GM12873 (cell line): ENCODE data around the gene SDR42E2.

Experiments used
- TF ChIP-seq, protein P1 (sequence below): IDR thresholded peaks from 2 replicates; pipeline ENCODE4 v1.5.1; 2012; ENCODE audit warnings: low read depth, mild to moderate bottlenecking, moderate library complexity, low read length, control low read depth; ENCODE audit not compliant: insufficient read depth; ENCODE audit errors: missing control alignments

Gene SDR42E2

DNA sequence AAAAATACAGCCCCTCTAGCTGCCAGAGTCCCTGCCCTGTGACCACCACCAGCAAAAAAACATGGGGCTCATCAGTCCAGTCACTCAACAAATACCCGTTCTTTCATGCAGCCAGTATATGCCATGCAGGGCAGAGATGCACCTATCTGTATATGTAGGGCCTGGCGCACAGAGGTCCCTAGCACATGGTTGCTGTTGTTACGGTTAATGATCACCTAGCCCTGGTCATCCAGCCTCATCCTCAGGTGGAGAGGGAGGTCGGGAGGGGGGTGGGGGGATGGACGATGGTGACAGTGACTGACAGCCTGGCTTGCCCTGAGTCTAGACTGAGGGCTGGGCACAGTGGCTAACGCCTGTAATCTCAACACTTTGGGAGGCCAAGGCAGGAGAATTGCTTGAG is 1.5 kb downstream of the SDR42E2 start:
- TF ChIP-seq, protein P1, sequence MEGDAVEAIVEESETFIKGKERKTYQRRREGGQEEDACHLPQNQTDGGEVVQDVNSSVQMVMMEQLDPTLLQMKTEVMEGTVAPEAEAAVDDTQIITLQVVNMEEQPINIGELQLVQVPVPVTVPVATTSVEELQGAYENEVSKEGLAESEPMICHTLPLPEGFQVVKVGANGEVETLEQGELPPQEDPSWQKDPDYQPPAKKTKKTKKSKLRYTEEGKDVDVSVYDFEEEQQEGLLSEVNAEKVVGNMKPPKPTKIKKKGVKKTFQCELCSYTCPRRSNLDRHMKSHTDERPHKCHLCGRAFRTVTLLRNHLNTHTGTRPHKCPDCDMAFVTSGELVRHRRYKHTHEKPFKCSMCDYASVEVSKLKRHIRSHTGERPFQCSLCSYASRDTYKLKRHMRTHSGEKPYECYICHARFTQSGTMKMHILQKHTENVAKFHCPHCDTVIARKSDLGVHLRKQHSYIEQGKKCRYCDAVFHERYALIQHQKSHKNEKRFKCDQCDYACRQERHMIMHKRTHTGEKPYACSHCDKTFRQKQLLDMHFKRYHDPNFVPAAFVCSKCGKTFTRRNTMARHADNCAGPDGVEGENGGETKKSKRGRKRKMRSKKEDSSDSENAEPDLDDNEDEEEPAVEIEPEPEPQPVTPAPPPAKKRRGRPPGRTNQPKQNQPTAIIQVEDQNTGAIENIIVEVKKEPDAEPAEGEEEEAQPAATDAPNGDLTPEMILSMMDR, result no peak

DNA sequence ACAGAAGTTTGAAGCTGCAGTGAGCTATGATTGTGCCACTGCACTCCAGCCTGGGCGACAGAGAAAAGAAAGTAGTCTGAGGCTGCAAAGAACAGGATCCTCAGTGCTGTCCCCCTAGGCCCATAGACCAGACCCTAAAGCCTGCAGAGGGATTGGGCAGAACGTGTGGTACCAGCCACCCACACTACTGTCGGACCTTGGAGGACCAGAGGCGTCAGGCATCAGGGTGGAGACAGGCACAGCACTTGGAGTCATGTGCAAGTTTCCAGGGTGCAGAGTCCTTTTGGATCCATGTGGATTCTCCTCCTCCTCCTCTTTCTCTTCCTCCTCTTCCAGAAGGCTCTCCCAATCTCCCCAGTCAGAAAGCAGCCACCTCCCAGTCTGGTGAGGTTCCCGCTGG is 2.2 kb downstream of the SDR42E2 start:
- TF ChIP-seq, protein P1, result no peak

GRCh38 chr16:22165508-22166285 is 3.4 kb downstream of the SDR42E2 start:
- TF ChIP-seq, protein P1, result no peak

- TF ChIP-seq, protein P1, result no peak
These were observed 9.6 kb downstream of the SDR42E2 start for GRCh38 chr16:22171953-22172352.

DNA sequence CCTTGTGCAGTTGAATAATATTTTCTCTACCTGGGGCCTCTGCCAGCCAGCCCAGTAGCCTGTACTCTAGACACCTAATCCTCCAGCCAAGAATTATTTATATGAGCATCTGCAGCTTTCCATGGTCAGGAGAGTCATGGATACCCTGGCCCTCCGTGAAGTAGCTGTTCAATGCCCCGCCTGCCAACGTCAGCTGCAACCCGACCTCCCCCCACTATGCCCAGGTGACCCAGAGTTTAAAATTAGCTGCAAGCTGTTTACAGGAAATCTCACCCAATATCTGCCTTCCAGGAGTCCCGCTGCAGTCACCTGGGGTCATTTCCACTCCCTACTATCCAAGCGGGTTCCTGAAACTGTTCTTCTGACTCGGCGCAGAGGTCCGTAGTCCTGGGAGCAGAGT is 12.3 kb downstream of the SDR42E2 start:
- TF ChIP-seq, protein P1, result no peak

DNA sequence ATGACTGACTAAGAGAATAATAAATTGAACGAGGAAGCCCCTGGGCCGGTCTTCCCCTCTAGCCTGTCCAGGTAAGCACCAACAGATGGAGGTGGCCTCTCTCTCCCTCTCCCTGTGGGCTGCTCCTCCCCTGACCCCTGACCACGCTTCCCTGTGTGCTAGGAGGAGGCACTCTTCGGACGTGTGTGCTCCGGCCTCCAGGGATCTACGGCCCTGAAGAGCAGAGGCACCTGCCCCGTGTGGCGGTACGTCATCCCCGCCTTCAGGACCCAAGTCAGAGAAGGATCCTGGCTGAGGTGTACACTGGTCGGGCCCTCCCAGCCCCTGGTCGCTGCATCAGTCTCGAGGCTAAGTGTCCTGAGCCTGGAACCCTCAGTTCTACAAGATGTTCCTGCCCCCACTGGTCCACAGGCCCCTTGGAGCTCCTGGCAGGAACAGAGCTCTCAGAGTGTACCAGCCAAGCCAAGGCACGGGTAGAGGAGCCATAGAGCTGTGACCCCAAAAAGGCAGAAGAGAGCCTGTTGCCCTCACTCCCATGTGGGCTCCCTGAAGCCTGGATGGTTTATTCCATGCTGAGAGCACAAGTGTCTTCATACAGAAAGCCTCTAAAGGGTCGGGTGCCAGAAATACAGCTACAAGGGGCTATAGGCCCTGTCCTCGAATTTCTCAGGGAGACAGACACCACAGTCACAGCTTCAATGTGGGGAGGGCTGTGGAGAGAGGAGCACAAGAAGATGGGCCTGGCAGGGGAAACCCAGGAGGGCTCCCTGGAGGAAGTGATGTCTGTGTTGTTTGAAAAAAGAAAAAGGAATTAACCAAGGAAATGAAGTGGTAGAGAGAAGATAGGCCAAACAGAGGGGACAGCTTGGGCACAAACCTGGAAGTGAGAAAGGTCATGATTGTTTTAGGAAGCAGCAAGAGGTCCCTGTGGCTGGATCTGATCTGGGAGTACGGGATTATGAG is 15.9 kb downstream of the SDR42E2 start:
- TF ChIP-seq, protein P1, result no peak

- TF ChIP-seq, protein P1, result no peak
These were observed 19.1 kb downstream of the SDR42E2 start for GRCh38 chr16:22181426-22181825.
